Lung (tissue), 12 donors: ENCODE data around the gene ASB1. TPM values are rescaled to one million over a fixed set of nuclear protein-coding genes. Genes with fewer than 3 reads are reported as not detected.
A peak's percentile ranks its signal among the peaks of the same experiment; 100 is the strongest.

Experiments used
- ATAC-seq: fragments of 200-7000 bp; cut with Tn5 transposase; one replicate; pipeline ENCODE4 v1.9.1; 2020; ENCODE audit warnings: moderate number of reproducible peaks; ENCODE audit not compliant: insufficient read depth, low FRiP score
- DNase-seq, 3 donors: peaks; one replicate each; pipeline ENCODE4 v3.0.0-alpha.2; 2013 to 2017
- H3K27ac ChIP-seq, 2 donors: one replicate each; pipeline ENCODE4 v1.5.1; 2013; ENCODE audit warnings: mild to moderate bottlenecking in 2 of 2, moderate library complexity in 2 of 2, control low read depth in 1 of 2, inconsistent platforms in 1 of 2, low read depth in 1 of 2, low read length in 1 of 2
- H3K27me3 ChIP-seq, 3 donors: one replicate each; pipeline ENCODE4 v1.5.1; 2013; ENCODE audit warnings: low read length in 2 of 3; ENCODE audit not compliant: control insufficient read depth in 3 of 3, insufficient read depth in 3 of 3
- H3K36me3 ChIP-seq, 4 donors: one replicate each; pipeline ENCODE4 v1.5.1; 2013; ENCODE audit warnings: low read length in 4 of 4, mild to moderate bottlenecking in 1 of 4, moderate library complexity in 1 of 4; ENCODE audit not compliant: control insufficient read depth in 4 of 4, insufficient read depth in 4 of 4
- H3K4me1 ChIP-seq, 5 donors: one replicate each; pipeline ENCODE4 v1.5.1; 2013; ENCODE audit warnings: low read length in 5 of 5, mild to moderate bottlenecking in 2 of 5, moderate library complexity in 1 of 5; ENCODE audit not compliant: control insufficient read depth in 5 of 5, insufficient read depth in 5 of 5
- H3K4me3 ChIP-seq: one replicate; pipeline ENCODE4 v1.5.1; 2013; ENCODE audit warnings: mild to moderate bottlenecking, control low read depth, moderate library complexity
- H3K9ac ChIP-seq, 2 donors: one replicate each; pipeline ENCODE4 v1.5.1; 2013; ENCODE audit warnings: low read length in 2 of 2, control low read depth in 1 of 2; ENCODE audit not compliant: insufficient read depth in 1 of 2
- H3K9me3 ChIP-seq, 4 donors: one replicate each; pipeline ENCODE4 v1.5.1; 2013; ENCODE audit warnings: low read length in 3 of 4, mild to moderate bottlenecking in 1 of 4, moderate library complexity in 1 of 4; ENCODE audit not compliant: control insufficient read depth in 4 of 4, insufficient read depth in 3 of 4
- WGBS, 2 donors: extraction: QIAGEN DNeasy Blood & Tissue Kit; methylation state at CpG; one replicate each; pipeline ENCODE4 v1.1.7; 2013; 5-methylcytosine and 5-hydroxymethylcytosine counted together
- polyA plus RNA-seq, 2 donors: library from polyadenylated mRNA; stranded (reverse); fragments of 200-250 nt; gene quantifications; one replicate each; pipeline ENCODE4 v1.2.1, GENCODE V29; 2013
- total RNA-seq, 2 donors: library from RNA; depleted of rRNA in 1 of 2; stranded (reverse); fragments of >200 nt in 1 of 2; gene quantifications; one replicate each; pipeline ENCODE4 v1.2.1, GENCODE V29; 2014 to 2021
- TF ChIP-seq, protein P1 (sequence below): IDR thresholded peaks from 2 replicates; pipeline ENCODE4 v1.5.1; 2012; ENCODE audit warnings: mild to moderate bottlenecking; ENCODE audit errors: control extremely low read depth, extremely low read depth
- donor health status: control.
- donor health status: control.
- donor health status: Bipolar disorder and iron deficiency.
- donor health status: healthy.
- donor health status: DM: yes; HTN: yes; CAD: no.

ASB1 gene
- total and polyA plus RNA-seq, 4 donors = 17.7 to 34.9 (median 20.6) TPM

GRCh38 chr2:238438856-238439849 lies 12.4 kb downstream of the ASB1 start:
- DNase-seq = no peak
- no peak overlapping the region for H3K9ac ChIP-seq
- H3K27me3 ChIP-seq = no peaks in the 10 kb centered on the region
- peak overlapping the region; percentile 37 to 82 for H3K27ac ChIP-seq
- peaks cover 0 to 8% (median 5%) of the 10 kb centered on the region in 5 donors for H3K4me1 ChIP-seq
- no peaks in the 10 kb centered on the region for H3K9me3 ChIP-seq
- peaks cover 5 to 25% (median 19%) of the 10 kb centered on the region in 4 donors for H3K36me3 ChIP-seq
- peak; percentile 70 for ATAC-seq
- TF ChIP-seq, protein P1, sequence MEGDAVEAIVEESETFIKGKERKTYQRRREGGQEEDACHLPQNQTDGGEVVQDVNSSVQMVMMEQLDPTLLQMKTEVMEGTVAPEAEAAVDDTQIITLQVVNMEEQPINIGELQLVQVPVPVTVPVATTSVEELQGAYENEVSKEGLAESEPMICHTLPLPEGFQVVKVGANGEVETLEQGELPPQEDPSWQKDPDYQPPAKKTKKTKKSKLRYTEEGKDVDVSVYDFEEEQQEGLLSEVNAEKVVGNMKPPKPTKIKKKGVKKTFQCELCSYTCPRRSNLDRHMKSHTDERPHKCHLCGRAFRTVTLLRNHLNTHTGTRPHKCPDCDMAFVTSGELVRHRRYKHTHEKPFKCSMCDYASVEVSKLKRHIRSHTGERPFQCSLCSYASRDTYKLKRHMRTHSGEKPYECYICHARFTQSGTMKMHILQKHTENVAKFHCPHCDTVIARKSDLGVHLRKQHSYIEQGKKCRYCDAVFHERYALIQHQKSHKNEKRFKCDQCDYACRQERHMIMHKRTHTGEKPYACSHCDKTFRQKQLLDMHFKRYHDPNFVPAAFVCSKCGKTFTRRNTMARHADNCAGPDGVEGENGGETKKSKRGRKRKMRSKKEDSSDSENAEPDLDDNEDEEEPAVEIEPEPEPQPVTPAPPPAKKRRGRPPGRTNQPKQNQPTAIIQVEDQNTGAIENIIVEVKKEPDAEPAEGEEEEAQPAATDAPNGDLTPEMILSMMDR = no peak
- WGBS, 2 donors = 76 to 88% methylated on average over 24 of the region's 24 CpGs
- H3K4me3 ChIP-seq = no peak overlapping the region

DNA sequence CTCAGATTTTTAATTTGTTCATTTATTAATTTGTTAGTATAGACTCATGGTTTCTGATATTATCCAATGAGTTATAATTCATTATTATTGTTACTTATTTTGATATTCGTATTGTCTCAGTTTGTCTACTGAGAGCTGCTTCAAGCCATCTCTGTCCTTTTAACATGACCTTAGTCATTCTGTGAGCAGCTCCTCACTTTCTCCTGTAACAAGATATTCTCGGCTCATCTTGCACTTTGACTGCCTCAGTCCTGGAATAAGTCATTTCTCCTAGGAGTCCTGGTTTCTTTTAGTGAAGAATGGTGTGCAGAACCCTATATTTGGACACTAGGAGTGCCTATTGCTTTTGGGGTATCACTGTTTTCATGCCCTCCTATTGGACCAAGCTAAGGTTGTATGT lies 13.2 kb downstream of the ASB1 start:
- TF ChIP-seq, protein P1 = no peak
- Histone ChIP-seq H3K36me3 (peaks cover 5 to 25% (median 17%) of the 10 kb centered on the region in 4 donors), H3K27ac (peak overlapping the region in 1 of 2 donors; percentile 64), H3K9me3 (no peaks in the 10 kb centered on the region), H3K9ac (no peak overlapping the region), H3K27me3 (no peaks in the 10 kb centered on the region), H3K4me3 (no peak overlapping the region), H3K4me1 (peaks cover 0 to 8% (median 5%) of the 10 kb centered on the region in 5 donors)
- DNase-seq (no peak), ATAC-seq (no peak)
- WGBS, 2 donors = 86 to 88% methylated on average over 2 of the region's 2 CpGs

- TF ChIP-seq, protein P1 = no peak
- Histone ChIP-seq H3K4me1 (peaks cover 0 to 8% (median 5%) of the 10 kb centered on the region in 5 donors), H3K4me3 (no peak overlapping the region), H3K9me3 (no peaks in the 10 kb centered on the region), H3K27me3 (no peaks in the 10 kb centered on the region), H3K36me3 (peaks cover 5 to 24% (median 17%) of the 10 kb centered on the region in 4 donors), H3K9ac (no peak overlapping the region), H3K27ac (peak overlapping the region in 1 of 2 donors; percentile 64)
- 89 to 92% methylated on average over 4 of the region's 4 CpGs for WGBS, 2 donors
- DNase-seq (no peak), ATAC-seq (no peak)
Observed at GRCh38 chr2:238440331-238440730, 13.6 kb downstream of the ASB1 start.
